CD4-positive, alpha-beta T cell treated with Interferon gamma for 1 hour (primary cell): ENCODE results near the gene TCTN2.
A peak's percentile ranks its signal among the peaks of the same experiment; 100 is the strongest.

Experiments
- DNase-seq: peaks from one replicate; pipeline ENCODE4 v3.0.0-alpha.2; 2020

Gene TCTN2

DNA sequence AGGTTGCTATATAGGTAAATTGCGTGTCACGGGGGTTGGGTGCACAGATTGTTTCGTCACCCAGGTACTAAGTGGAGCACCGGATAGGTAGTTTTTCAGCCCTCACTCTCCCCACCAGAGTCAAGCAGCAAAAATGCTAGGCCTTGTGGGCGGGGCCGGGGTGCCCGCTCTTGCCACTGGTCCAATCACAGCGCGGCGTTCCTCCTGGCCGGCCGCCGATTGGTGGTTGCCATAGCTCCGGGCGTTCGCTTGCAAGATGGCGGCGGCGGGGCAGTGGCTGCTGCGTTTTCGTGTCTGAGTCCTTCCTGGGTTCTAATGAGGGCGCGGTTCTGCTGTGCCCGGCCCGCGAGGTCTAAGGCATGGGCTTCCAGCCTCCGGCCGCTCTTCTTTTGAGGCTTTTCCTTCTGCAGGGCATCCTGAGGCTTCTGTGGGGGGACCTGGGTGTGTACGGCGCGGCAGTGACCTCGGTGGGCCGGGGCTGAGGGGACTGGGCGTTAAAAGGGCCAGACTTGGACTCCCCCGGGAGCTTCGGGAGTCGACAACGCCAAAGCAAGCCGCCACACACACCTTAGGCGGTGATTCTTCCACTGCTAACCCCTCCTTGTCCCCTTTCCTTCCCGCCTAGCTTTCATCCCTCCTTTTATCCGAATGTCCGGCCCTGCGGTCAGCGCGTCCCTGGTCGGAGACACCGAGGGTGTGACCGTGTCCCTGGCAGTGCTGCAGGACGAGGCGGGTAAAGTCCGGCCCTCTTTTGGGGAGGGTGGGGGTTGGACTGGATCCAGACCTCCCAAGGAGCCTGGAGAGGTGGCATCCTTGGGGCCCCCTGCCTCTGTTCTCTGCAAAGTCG is at the start of gene TCTN2:
Gene TCTN2 (plus strand): TSS at position 232 of the 847 bp plus-strand sequence. CDS start 128 bp downstream, at position 360.
- DNase-seq: peak; percentile 92

DNA sequence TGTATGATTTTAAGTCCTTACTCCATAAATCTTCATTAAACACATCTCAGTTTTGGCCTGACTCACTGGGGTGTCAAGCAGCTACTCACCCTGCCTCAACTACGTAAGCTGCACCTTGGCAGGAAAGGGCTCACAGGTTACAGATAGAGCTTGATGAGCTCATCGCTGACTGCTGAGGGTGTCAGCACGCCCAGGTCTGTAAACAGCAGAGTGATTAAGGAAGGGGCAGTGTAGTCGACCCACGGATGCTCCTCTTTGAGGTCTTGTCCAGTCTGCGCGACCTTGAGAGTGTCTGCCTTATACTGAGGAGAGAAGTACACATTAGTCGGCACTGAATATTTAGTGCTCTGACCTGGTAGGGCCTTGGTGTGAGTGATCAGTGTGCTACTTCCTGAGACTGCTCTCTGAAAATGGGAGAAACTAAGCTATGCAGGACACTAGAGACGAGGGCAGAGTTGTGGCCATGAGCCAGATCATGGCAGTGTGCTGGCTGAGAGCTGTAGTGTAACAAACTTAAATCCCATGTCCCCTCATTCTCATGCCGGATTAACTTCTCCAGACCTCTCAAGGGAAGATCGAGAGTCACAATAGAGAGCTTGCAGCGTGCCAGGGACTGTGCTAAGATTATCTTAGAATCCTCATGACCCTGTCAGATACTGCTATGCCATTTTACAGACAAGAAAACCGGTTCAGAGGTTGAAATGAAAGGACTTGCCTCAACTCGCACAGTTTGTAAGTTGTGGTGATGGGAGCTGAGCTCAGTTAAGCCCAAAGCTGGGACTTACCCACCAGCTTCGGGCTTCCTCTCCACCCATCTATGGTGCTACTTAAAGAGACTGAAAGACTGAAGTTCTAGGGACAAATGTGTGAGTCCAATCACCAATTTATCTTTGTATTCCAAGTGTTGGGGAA is 49.0 kb upstream of the TCTN2 start:
- DNase-seq: no peak

DNA sequence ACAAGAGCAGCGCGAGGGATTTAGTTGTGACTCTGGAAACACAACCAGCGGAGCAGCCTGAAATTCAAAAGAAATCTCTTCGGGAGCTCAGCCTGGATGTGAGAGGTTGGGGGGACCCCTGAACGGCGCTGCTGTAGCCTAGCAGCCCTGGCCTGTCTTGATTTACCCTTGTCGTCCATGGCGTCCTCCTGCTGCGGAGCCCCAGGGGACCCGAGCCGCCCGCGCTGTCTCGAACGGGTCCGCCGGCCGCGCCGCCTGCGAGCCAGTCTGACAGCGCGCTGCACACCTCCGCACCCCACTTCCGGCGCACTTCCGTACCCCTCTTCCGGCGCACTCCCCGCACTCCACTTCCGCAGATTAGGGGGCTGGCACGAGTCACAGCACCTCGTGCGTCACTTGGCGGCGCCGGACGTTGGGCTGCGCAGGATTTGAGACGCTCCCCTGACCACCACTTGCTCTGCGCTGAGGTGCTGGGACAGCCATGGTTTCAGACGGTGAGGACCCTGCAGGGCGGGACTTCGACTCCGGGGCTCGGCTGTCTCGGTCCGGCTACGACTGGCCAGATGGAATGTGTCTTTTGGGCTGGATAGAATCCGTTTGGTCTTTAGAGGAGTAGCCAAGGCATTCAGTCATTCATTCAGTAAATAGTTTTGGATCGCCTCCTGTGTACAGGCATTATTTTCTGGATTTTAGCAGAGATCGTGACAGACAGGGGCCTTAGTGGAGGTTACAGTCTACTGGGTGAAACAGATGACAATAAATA is 37.4 kb upstream of the TCTN2 start, which contains the start of the genes EIF2B1 and GTF2H3:
Gene EIF2B1 (minus strand): TSS at position 308 of the 763 bp plus-strand sequence. CDS start 129 bp downstream, at position 179.
Gene GTF2H3 (plus strand): TSS at position 451 of the 763 bp plus-strand sequence. CDS start 31 bp downstream, at position 482.
- peak; percentile 95 for DNase-seq

DNA sequence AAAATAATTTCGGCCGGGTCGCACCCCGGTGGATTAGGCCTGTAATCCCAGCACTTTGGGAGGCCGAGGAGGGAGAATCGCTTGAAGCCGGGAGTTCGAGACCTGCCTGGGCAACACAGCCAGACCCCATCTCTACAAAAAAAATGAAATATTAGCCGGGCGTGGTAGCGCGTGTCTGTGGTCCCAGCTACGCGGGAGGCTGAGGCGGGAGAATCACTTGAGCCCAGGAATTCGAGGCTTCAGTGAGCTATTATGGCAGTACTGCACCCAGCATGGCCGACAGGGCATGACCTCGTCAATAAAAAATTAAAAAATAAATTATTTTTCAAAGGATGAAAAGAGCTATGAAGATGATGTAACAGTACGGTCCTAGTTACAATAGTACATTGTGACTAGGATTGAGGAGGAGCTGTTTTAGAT is 36.8 kb upstream of the TCTN2 start:
- DNase-seq: no peak

DNA sequence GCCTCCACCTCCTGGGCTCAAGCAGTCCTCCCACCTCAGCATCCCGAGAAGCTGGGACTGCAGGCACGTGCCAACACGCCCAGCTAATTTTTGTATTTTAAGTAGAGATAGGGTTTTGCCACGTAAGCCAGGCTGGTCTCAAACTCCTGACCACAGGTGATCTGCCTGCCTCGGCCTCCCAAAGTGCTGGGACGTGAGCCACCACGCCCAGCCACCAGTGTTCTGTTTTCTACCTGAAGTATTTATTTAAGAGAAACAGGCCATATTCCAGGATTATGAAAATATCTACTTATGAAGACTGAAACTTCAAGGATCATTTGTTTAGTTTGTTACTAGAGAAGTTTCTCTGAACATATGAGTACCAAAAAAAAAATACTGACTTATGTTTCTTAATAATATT is 27.0 kb upstream of the TCTN2 start:
- no peak for DNase-seq

DNA sequence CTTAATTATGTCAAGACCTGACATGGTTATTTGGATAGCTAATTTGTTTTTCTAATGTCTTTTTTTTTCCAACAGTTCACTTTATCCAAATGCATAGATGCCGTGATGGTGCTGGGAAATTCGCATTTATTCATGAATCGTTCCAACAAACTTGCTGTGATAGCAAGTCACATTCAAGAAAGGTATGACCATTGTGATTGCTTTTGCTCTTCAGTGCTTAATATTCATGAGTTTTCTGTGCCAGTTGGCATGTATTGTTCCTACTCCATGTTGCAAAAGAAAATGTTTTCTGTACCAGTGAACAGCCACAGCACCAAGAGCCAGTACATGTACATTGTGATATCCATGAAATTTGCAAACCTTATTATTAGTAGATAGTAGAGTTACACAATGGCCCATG is 25.5 kb upstream of the TCTN2 start:
- no peak for DNase-seq

DNA sequence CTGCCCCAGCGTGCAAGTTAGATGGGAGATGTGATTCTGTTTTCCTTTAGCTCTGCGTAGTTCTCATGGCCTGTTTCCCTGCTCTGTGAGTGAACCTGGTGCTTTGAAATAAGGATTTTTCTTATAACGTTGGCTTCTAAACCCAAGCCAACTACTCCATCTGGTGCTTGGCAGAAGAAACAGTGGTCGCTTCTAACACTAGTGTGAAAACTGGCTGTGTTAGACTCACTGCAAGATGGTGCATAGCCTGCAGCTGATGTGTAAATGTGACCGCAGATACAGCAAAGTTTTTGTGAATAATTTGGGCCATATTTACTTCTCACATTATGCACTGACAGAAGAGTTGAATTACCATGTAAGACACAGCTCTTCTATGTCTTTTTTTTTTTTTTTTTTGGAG is 25.0 kb upstream of the TCTN2 start:
- no peak for DNase-seq

DNA sequence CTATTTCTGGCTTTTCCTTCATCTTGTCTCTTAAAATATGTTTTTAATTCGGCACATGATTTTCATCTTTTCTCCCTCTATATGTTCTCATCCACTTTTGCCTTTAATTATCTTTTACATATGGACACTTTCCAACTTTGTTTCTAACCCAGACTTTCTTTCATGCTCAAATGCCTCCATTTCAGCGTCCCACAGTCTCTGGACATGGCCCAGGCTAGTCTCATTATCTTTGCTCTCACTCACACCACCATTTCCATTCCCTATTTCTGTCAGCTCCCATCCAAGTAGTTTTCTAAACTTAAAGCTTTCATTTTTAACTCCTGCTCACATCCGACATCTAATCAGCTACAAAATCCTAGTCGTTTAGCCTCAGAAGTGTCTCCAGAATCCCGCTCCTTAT is 22.5 kb upstream of the TCTN2 start:
- no peak for DNase-seq

DNA sequence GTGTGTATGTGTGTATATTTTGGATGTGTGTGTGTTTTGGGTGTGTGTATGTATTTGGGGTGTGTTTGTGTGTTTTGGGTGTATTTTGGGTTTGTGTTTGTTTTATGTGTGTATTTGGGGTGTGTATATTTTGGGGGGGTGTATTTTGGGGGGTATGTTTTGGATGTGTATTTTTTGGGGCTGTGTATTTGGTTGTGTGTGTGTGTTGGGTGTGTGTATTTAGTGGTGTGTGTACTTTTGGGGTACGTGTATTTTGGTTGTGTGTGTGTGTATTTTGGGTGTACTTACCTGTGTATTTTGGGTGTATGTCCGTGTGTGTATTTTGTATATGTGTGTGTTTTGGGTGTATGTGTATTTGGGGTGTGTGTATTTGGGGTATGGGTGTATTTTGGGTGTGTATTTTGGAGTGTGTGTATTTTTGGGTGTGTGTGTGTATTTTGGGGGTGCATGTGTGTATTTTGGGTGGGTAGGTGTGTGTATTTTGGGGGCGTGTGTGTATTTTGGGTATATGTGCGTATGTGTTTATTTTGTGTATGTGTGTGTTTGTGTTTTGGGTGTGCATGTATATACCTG is 16.7 kb upstream of the TCTN2 start:
- DNase-seq: no peak

DNA sequence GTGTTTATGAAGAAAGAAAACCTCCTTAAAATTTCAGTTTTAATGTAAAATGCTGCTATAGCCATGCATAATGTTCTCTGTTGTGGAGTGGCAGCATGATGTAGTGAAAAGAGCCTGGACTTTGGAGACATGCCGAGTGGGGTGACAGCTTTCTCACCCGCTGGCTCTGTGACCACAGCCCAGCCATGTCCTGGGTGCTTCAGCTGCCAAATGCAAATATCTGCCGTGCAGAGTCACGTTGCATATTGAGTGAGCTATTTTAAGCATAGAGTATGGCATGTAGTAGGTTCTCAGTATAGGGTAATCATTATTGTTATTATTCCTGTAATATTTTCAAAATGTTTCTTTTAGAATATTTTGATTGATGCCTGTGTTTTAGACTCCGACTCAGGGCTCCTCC is 15.5 kb upstream of the TCTN2 start:
- DNase-seq: no peak

DNA sequence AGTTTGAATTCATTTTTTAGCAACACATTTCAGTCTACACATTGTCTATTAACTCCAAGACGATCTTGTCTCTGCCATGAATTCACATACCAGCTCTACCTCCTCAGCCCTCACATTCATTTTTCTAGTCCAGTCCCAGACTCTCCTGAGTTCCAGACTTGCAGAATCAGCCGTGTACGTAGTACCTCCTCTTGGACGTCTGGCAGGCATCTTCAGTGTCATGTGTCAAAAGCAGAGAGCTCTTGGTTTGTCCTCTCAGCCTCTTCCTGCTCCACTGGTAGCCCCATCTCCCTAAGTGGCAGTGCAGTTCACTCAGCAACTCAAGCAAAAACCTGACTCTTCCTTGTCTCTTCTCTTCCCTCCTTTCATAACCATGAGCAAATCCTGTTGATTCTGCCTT is 14.5 kb upstream of the TCTN2 start:
- DNase-seq: no peak

DNA sequence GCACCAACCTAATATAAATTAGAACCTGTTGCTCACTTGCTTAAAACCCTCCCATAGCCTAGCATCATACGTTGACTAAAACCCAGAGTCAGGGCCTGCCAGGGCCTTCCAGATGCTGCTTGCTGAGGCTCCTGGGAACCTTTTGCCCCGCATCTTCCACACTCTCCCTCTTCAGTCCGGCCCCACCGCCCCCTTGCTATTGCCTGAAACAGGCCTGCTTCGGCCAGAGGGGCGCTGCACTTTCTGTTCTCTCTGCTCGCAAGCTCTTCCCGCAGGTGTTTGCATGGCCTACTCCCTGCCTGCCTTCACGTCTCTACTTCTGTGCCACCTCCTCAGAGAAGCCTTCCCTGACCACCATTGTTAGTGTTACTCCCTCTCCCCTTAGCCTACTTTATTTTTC is 13.7 kb upstream of the TCTN2 start:
- DNase-seq: no peak

DNA sequence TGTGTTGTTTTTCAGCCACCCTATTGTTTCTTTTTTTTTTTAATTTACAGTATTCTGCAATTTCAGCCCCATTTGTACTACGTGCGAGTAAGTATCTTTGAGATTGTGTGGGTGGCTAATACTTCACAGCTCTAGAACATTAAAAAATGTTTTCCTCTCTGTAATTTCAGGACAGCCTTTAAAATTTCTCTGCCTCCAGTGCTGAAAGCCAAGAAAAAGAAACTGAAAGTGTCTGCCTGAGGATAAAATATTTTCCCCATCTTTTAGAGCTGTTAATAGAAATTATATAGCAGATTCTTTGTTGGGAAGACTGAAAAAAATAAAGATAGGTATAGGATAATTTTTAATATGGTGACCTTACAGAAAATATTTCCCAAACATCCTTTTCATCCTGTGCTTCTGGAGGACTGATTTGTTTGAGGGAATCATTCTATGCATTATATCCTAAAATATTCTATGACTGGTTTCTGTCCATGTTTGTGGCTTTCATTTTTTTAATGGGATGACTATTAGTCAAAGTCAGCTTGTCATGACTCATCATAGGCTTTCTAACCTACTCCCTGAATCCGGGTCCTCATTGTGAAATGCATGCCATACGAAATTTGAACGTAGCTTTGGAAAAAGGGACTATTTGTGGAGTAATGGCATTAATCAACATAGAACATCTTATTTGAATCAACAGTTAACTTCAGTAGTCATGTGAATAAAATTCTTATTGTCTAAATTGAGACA is 10.8 kb upstream of the TCTN2 start:
- DNase-seq: no peak

DNA sequence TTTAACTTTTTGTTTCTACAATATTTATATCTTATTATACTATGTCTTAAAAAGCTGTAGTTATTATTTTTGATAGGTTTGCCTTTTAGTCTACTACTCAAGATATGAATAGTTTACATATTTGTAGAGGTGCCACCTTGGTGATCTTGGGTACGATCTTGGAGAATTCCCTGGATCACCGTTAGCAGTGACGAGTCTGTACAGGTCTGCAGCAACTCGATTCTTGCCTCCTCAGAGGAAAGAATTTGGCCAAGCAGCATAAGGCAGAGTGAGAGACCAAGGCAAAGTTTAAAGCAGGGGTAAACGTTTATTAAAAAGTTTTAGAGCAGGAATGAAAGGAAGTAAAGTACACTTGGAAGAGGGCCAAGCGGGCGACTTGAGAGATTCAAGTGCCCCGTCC is 3.1 kb upstream of the TCTN2 start:
- no peak for DNase-seq

DNA sequence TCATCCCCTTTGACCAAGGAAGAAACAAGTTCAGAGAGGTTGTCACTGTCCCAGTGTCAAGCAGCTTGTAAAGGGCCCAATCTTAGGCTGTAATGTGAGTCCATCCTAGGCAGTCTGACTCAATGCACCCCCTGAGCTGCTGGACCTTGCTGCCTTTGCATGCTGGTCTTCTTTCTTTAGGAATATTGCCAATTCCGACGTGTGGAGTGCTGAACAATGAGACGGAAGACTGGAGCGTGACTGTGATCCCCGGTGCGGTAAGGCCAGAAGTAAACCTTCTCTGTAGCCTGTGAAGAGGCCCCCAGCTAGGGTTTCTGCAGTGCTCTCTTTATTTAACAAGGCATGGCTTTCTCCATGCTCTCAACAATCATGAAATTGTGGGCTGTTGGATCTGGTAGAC is 963 bp downstream of the TCTN2 start:
- no peak for DNase-seq

DNA sequence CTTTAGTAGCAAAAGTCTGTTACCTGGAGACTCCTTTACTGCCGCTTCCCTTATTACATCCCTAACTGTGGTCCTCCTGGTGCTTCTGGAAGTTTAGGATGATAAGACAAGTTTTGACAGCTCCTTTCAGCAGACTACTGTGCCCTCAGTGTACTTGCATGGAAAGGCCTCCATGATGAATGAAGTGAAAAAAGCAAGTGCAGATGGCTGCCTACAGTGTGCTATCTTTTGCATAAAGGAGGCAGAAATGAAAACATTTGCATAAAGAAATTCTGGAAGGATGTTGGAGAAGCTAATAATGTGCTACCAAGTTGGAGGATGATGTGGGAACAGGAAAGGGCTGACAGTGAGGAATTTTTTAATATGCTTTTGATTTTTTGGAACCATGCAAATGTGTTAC is 4.5 kb downstream of the TCTN2 start:
- DNase-seq: no peak

DNA sequence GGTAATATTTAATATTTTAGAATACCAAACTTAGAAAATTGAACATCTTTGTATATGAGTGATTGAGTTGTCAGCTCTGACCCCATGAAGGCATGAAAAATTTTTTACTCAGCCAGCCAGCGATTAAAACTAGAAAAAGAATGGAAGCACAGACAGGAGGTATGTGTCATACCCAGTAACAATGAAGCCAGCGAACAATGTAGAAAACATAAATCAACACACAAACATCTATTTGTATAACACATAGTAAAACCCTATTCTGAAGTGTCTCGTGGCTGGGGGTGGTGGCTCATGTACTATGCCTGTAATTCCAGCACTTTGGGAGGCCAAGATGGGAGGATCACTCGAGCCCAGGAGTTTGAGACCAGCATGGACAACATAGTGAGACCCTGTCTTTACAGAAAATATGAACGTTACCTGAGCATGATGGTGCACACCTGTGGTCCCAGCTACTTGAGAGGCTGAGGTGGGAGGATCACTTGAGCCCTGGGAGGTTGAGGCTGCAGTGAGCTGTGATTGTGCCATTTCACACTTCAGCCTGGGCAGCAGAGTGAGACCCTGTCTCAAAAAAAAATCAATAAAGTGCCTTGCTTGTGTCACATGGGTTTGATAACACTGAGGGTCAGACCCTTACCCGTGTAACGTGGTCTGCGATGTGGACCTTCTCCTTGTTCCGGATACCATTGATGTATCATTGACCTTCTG is 5.9 kb downstream of the TCTN2 start:
- DNase-seq: no peak

DNA sequence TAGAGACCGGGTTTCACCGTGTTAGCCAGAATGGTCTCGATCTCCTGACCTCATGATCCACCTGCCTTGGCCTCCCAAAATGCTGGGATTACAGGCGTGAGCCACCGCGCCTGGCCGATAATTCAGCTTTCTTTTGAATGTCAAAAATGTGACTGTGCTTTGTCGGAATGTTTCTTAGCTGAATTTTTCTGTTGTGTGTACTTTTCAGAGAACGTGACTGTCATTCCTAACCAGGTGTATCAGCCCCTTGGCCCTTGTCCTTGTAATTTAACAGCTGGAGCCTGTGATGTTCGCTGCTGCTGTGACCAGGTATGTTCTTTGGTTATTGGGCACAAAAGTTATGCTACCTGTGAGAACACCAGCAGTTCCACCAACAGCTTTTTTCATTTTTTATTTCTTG is 8.1 kb downstream of the TCTN2 start:
- DNase-seq: no peak

DNA sequence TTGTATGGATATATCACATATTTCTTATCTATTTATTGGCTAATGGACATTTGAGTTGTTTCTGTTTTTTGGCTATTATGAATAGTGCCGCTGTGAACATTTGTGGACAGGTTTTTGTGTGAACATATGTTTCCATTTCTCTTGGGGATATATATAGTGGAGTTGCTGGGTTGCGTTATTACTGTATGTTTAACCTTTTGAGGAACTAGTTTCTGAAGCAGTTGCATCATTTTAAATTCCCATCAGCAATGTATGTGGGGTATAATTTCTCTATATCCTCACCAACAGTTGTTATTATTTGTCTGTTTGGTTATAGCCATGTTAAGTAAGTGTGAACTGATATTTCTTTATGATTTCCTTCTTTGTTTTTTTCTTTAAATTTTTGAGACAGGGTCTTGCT is 10.7 kb downstream of the TCTN2 start:
- no peak for DNase-seq

DNA sequence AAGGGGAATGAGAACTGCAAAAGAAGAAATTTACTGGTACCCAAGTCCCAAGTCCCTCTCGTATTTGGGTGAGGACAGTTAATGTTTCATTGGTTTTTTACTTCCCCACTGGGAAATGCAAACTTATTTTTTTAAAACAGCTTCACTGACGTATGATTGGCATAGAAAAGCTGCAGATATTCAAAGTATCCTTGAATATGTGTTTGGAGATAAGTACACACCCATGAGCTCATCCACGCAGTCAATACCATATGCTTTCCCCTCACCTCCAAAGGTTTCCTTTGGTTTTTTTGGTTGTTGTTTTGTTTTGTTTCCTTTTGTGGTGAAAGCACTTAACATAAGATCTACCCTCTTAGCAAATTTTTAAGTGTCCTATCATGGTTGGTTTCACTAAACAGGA is 13.1 kb downstream of the TCTN2 start:
- no peak for DNase-seq

DNA sequence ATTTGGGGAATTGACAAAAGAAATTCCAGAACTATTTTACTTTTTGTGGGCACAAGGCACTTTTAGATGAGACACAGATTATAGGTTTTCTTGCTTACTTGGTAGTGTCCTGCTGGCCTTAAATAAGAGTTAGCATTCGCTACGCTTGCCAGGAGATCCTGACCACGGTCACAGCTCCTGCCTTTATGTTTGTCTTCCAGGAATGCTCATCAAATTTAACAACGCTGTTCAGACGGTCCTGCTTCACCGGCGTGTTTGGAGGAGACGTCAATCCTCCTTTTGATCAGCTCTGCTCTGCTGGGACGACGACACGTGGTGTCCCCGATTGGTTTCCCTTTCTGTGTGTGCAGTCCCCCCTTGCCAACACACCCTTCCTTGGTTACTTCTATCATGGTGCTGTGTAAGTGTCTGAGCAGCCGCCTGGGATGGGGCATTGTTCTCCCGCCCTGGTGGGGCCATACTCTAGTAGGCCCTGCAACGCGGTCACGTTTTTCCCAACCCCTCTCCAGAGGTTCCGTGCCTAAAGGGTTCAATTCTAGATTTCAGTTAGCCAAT is 15.8 kb downstream of the TCTN2 start:
- no peak for DNase-seq
